ENCODE data around the gene ABCA12.
A peak's percentile ranks its signal among the peaks of the same experiment; 100 is the strongest.

The ABCA12 gene

DNA sequence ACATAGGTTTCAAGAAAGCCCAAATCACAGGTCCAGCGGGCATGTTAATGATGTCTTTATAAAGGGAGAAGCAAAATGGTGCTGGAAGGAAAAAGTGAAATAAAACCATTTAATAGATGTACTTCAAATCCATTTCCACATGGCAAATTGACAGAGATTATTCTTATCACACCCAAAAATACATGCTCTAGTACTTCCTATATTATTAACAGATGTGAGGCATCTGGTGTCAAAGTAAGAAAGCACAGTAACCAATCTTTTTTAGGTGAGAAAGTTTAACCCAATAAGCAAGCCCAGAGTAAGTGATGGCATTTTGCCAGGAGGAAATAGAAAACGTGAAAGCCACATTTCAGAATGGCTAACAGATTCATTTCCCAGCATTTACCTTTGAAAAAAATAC, 128.0 kb downstream of the ABCA12 start:
- no peaks in the 10 kb centered on the region for H3K27me3 ChIP-seq (ENCODE audit: low read depth, low read length)
- no peaks in the 10 kb centered on the region for H3K79me2 ChIP-seq (ENCODE audit: low read length)
- H3K9ac ChIP-seq (ENCODE audit: low read length) = no peak overlapping the region
- no peaks in the 10 kb centered on the region for H4K20me1 ChIP-seq (ENCODE audit: insufficient read depth, low read length)
- no peaks in the 10 kb centered on the region for H3K36me3 ChIP-seq (replicated peaks; ENCODE audit: low read depth, low read length)
- H3K4me1 ChIP-seq (ENCODE audit: low read length) = no peaks in the 10 kb centered on the region
- no peak overlapping the region for H3K4me3 ChIP-seq (ENCODE audit: low read length)
- H2AFZ ChIP-seq (ENCODE audit: low read depth, low read length) = no peak overlapping the region
- H3K27ac ChIP-seq (ENCODE audit: low read length) = no peak overlapping the region
- H3K9me3 ChIP-seq (ENCODE audit: insufficient read depth, low read length) = no peaks in the 10 kb centered on the region
- no peak for TF ChIP-seq EZH2phosphoT487 (IDR thresholded peaks at IDR 0.05; ENCODE audit: low read depth)
- TF ChIP-seq, protein P1, sequence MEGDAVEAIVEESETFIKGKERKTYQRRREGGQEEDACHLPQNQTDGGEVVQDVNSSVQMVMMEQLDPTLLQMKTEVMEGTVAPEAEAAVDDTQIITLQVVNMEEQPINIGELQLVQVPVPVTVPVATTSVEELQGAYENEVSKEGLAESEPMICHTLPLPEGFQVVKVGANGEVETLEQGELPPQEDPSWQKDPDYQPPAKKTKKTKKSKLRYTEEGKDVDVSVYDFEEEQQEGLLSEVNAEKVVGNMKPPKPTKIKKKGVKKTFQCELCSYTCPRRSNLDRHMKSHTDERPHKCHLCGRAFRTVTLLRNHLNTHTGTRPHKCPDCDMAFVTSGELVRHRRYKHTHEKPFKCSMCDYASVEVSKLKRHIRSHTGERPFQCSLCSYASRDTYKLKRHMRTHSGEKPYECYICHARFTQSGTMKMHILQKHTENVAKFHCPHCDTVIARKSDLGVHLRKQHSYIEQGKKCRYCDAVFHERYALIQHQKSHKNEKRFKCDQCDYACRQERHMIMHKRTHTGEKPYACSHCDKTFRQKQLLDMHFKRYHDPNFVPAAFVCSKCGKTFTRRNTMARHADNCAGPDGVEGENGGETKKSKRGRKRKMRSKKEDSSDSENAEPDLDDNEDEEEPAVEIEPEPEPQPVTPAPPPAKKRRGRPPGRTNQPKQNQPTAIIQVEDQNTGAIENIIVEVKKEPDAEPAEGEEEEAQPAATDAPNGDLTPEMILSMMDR (IDR thresholded peaks at IDR 0.05; ENCODE audit: low read depth, low read length) = no peak
- no peak overlapping the region for H3K4me2 ChIP-seq (ENCODE audit: low read length)

DNA sequence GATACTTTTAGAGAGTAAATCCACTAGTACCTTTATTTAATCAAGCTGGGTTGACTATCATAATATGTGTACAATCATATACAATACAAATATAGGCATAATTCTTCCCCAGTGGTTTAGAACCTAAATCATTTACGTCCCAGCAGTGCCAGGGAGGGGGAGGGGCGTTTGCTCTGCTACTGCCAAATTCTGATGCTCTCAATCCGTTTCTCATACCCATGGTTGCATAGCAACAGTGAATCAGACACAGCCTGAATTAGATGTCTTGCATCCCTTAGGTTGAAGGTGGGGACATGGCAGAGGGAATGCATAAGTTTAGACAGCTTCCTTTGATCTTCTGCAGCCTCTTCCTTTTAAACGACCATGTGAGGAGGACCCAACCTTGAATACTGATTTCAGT, 135.4 kb downstream of the ABCA12 start:
- Histone ChIP-seq H3K27me3 (ENCODE audit: low read depth, low read length) (no peaks in the 10 kb centered on the region), H2AFZ (ENCODE audit: low read depth, low read length) (peak overlapping the region; percentile 87), H4K20me1 (ENCODE audit: insufficient read depth, low read length) (no peaks in the 10 kb centered on the region), H3K9me3 (ENCODE audit: insufficient read depth, low read length) (no peaks in the 10 kb centered on the region), H3K4me3 (ENCODE audit: low read length) (peak overlapping the region; percentile 53), H3K36me3 (replicated peaks; ENCODE audit: low read depth, low read length) (no peaks in the 10 kb centered on the region), H3K4me2 (ENCODE audit: low read length) (peak overlapping the region; percentile 68), H3K27ac (ENCODE audit: low read length) (no peak overlapping the region), H3K4me1 (ENCODE audit: low read length) (peaks cover 8% of the 10 kb centered on the region), H3K9ac (ENCODE audit: low read length) (peak overlapping the region; percentile 32; the same call in 1 of the 2 replicates), H3K79me2 (ENCODE audit: low read length) (no peaks in the 10 kb centered on the region)
- TF ChIP-seq EZH2phosphoT487 (IDR thresholded peaks at IDR 0.05; ENCODE audit: low read depth) = no peak
- TF ChIP-seq, protein P1 (IDR thresholded peaks at IDR 0.05; ENCODE audit: low read depth, low read length) = no peak

DNA sequence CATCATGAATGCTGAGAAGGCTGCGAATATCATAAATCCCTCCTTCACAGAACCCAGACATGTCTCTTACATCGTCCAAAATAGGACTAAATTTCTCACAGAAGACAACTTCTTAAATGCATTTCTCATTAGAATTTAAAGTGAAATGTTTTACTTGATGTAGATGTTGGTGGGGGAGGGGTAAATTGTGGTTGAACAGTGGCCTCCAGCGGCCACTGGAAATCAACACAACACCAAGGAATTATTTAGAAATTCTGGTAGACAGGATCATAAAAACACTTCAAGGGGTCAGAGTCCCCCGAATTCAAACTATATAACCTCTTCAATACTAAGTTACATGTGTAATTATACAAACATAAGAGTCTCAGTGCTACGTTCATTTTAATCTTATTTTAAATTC, 135.9 kb downstream of the ABCA12 start:
- Histone ChIP-seq H4K20me1 (ENCODE audit: insufficient read depth, low read length) (no peaks in the 10 kb centered on the region), H3K27me3 (ENCODE audit: low read depth, low read length) (no peaks in the 10 kb centered on the region), H3K9ac (ENCODE audit: low read length) (peak overlapping the region; percentile 32; the same call in 1 of the 2 replicates), H3K4me3 (ENCODE audit: low read length) (peak overlapping the region; percentile 53), H3K9me3 (ENCODE audit: insufficient read depth, low read length) (no peaks in the 10 kb centered on the region), H3K4me1 (ENCODE audit: low read length) (peaks cover 8% of the 10 kb centered on the region), H3K4me2 (ENCODE audit: low read length) (peak overlapping the region; percentile 68), H2AFZ (ENCODE audit: low read depth, low read length) (peak overlapping the region; percentile 87), H3K79me2 (ENCODE audit: low read length) (no peaks in the 10 kb centered on the region), H3K27ac (ENCODE audit: low read length) (no peak overlapping the region), H3K36me3 (replicated peaks; ENCODE audit: low read depth, low read length) (no peaks in the 10 kb centered on the region)
- no peak for TF ChIP-seq EZH2phosphoT487 (IDR thresholded peaks at IDR 0.05; ENCODE audit: low read depth)
- TF ChIP-seq, protein P1 (IDR thresholded peaks at IDR 0.05; ENCODE audit: low read depth, low read length) = peak; percentile 71

DNA sequence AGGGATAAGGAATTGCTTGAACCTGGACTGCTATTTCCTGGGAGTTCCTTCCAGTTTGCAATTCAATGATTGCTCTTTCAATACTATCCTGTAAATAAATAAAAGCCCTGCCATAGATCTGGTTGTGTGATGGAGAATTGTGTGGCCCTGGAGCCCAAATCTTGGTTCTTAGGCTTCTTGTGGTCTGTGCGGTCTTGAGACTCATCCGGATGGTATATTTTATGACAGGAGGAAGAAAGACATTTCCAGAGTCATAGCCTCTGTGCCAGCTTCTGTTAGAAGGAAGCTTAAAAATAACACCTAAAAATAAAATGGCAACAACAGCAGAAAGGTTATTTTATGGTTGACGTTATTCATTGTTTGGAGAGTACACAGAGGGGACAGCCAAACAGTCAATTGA, 137.7 kb downstream of the ABCA12 start:
- Histone ChIP-seq H3K27ac (ENCODE audit: low read length) (no peak overlapping the region), H3K79me2 (ENCODE audit: low read length) (no peaks in the 10 kb centered on the region), H3K4me1 (ENCODE audit: low read length) (peaks cover 21% of the 10 kb centered on the region), H2AFZ (ENCODE audit: low read depth, low read length) (no peak overlapping the region), H3K9ac (ENCODE audit: low read length) (no peak overlapping the region), H3K4me3 (ENCODE audit: low read length) (no peak overlapping the region), H3K4me2 (ENCODE audit: low read length) (no peak overlapping the region), H3K9me3 (ENCODE audit: insufficient read depth, low read length) (no peaks in the 10 kb centered on the region), H4K20me1 (ENCODE audit: insufficient read depth, low read length) (no peaks in the 10 kb centered on the region), H3K36me3 (replicated peaks; ENCODE audit: low read depth, low read length) (no peaks in the 10 kb centered on the region), H3K27me3 (ENCODE audit: low read depth, low read length) (no peaks in the 10 kb centered on the region)
- no peak for TF ChIP-seq EZH2phosphoT487 (IDR thresholded peaks at IDR 0.05; ENCODE audit: low read depth)
- TF ChIP-seq, protein P1 (IDR thresholded peaks at IDR 0.05; ENCODE audit: low read depth, low read length) = no peak
